ENCODE data around the gene SRSF8. TPM values are rescaled to one million over a fixed set of nuclear protein-coding genes. Genes with fewer than 3 reads are reported as not detected.

SRSF8 gene
- total RNA-seq, 1 experiment from 2014 or later, result 31.0 TPM

DNA sequence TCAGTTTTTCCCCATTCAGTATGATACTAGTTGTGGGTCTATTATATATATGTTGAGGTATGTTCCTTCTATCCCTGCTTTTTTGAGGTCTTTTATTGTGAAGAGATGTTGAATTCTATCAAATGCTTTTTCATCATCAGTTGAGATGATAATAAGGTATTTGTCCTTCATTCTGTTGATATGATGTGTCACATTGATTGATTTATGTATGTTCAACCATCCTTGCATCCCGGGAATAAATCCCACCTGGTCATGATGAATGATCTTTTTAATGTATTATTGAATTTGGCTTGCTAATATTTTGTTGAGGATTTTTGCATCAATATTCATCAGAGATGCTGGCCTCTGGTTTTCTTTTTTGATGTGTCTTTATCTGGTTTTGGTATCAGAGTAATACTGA lies 48.9 kb downstream of the SRSF8 start (continued):
- no peak for TF ChIP-seq FOSL1 (IDR thresholded peaks at IDR 0.05; ENCODE audit: low read depth)
- TF ChIP-seq ZNF274 (IDR thresholded peaks at IDR 0.05; ENCODE audit: low read depth, low read length), result no peak
- TF ChIP-seq EZH2phosphoT487 (IDR thresholded peaks at IDR 0.05; ENCODE audit: borderline replicate concordance), result no peak
- no peak for TF ChIP-seq JUND (IDR thresholded peaks at IDR 0.05)
- no peak for TF ChIP-seq ELF1 (IDR thresholded peaks at IDR 0.05; ENCODE audit: borderline replicate concordance, low read depth)

DNA sequence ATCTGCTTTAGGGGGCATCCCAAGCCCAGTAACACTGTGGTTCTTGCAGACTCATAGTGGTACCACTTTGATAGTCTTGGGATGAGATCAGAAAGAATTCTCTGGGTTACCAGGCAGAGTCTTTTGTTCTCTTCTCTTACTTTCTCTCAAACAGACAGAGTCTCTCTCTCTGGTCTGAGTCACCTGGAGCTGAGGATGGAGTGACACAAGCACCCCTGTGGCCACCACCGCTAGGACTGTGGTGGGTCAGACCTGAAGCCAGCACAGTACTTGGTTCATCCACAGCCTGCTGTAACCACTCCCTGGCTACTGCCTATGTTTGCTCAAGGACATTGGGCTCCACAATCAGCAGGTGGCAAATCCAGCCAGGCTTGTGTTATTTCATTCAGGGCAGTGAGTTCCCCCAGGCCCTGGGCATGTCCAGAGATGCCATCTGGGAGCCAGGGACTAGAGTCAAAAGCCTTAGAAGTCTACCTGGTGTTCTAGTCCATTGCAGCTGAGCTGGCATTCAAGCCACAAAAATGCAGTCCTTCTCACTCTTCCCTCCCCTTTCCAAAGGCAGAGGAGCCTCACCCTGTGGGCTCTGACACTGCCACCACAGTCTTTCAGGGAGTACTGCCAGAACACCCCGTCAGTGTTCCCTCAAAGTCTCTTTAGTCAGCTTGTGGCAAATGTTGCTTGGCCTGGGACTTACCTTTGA lies 52.8 kb downstream of the SRSF8 start:
- POLR2A ChIA-PET, result no interaction called here
- Histone ChIP-seq H3K9ac (ENCODE audit: low read length) (no peak overlapping the region), H3K79me2 (ENCODE audit: insufficient read depth, low read length) (peaks cover 46% of the 10 kb centered on the region; the same call in 1 of the 2 replicates), H4K20me1 (ENCODE audit: insufficient read depth) (no peaks in the 10 kb centered on the region), H2AFZ (ENCODE audit: low read depth, low read length, poor library complexity, severe bottlenecking) (no peak overlapping the region), H3K9me3 (ENCODE audit: control insufficient read depth in 1 of 2, insufficient read depth in 1 of 2, low read depth in 1 of 2, low read length in 2 of 2) (no peaks in the 10 kb centered on the region), H3K36me3 (ENCODE audit: control insufficient read depth in 1 of 2, insufficient read depth in 2 of 2, low read length in 2 of 2) (no peaks in the 10 kb centered on the region), H3K27ac (ENCODE audit: low read depth, low read length) (peak overlapping the region; percentile 56), H3K27me3 (ENCODE audit: insufficient read depth, low read length) (no peaks in the 10 kb centered on the region), H3K4me1 (ENCODE audit: control insufficient read depth in 1 of 2, insufficient read depth in 2 of 2, low read length in 2 of 2) (peaks cover 42% of the 10 kb centered on the region in 2 experiments), H3K9me2 (ENCODE audit: insufficient read depth) (no peaks in the 10 kb centered on the region), H3K4me2 (ENCODE audit: low read length) (peak overlapping the region; percentile 44), H3K4me3 (replicated peaks in 1 of 2; ENCODE audit: low read depth in 1 of 2, low read length in 2 of 2) (no peak overlapping the region)
- DNase-seq (ENCODE audit: low read depth, low spot score) (no peak), ATAC-seq (peak; percentile 82)
- no peak for TF ChIP-seq SP1 (IDR thresholded peaks at IDR 0.05; ENCODE audit: low read depth)
- no peak for TF ChIP-seq EGR1 (IDR thresholded peaks at IDR 0.05; ENCODE audit: low read depth)
- TF ChIP-seq EZH2 (IDR thresholded peaks at IDR 0.05), result no peak
- no peak for TF ChIP-seq JUND (IDR thresholded peaks at IDR 0.05)
- TF ChIP-seq RAD21 (IDR thresholded peaks at IDR 0.05; ENCODE audit: low read depth), result no peak
- TF ChIP-seq ELF1 (IDR thresholded peaks at IDR 0.05; ENCODE audit: borderline replicate concordance, low read depth), result no peak
- no peak for TF ChIP-seq POLR2A (IDR thresholded peaks at IDR 0.05; ENCODE audit: borderline replicate concordance, extremely low read depth, insufficient read depth, insufficient read length)
- TF ChIP-seq ZFX (IDR thresholded peaks at IDR 0.05), result no peak
- no peak for TF ChIP-seq POLR2AphosphoS5 (IDR thresholded peaks at IDR 0.05; ENCODE audit: low read depth, low read length)
- TF ChIP-seq, protein P1, sequence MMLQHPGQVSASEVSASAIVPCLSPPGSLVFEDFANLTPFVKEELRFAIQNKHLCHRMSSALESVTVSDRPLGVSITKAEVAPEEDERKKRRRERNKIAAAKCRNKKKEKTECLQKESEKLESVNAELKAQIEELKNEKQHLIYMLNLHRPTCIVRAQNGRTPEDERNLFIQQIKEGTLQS (IDR thresholded peaks at IDR 0.05), result no peak
- intact Hi-C loops (cut with micrococcal nuclease), result no loop called here
- CTCF ChIA-PET, result no interaction called here
- RAD21 ChIA-PET (ENCODE audit: low non-redundant PET in 1 of 2, low total read pairs in 2 of 2, uncharacterized antibody in 2 of 2, unreplicated experiment in 2 of 2), result interaction anchor here in 1 of 2 experiments (0.5 kb wide), 1 partner anchor 1301 kb away, joined by 3 read pairs; no protein-coding TSS in a partner anchor
- BruUV-seq (replicated peaks), result no TSS peak

Other genes starting within 250 kb of the SRSF8 start
- 47.6 TPM for gene CWC15, start 93.4 kb upstream of the SRSF8 start, total RNA-seq (2021; ENCODE audit: unreplicated experiment)
- 2.1 TPM for gene KDM4D, start 93.2 kb upstream of the SRSF8 start, total RNA-seq (2021; ENCODE audit: unreplicated experiment)
- not detected for gene KDM4E, start 41.7 kb upstream of the SRSF8 start, total RNA-seq (2021; ENCODE audit: unreplicated experiment)
- not detected for gene KDM4F, start 17.5 kb upstream of the SRSF8 start, total RNA-seq (2021; ENCODE audit: unreplicated experiment)
- 33.6 TPM for gene ENDOD1, start 22.9 kb downstream of the SRSF8 start, total RNA-seq (2021; ENCODE audit: unreplicated experiment)
- gene SESN3, start 164.3 kb downstream of the SRSF8 start, total RNA-seq (2021; ENCODE audit: unreplicated experiment), result 4.2 TPM